Stimulated activated CD8-positive, alpha-beta memory T cell treated with anti-CD3 and anti-CD28 coated beads, Interleukin-4, amount 100 ng/mL, for 48 hours (primary cell): ENCODE results near the gene TFEB.
A peak's percentile ranks its signal among the peaks of the same experiment; 100 is the strongest.

Experiments used
- DNase-seq: peaks from one replicate; pipeline ENCODE4 v3.0.0-alpha.2; 2020

TFEB gene

DNA sequence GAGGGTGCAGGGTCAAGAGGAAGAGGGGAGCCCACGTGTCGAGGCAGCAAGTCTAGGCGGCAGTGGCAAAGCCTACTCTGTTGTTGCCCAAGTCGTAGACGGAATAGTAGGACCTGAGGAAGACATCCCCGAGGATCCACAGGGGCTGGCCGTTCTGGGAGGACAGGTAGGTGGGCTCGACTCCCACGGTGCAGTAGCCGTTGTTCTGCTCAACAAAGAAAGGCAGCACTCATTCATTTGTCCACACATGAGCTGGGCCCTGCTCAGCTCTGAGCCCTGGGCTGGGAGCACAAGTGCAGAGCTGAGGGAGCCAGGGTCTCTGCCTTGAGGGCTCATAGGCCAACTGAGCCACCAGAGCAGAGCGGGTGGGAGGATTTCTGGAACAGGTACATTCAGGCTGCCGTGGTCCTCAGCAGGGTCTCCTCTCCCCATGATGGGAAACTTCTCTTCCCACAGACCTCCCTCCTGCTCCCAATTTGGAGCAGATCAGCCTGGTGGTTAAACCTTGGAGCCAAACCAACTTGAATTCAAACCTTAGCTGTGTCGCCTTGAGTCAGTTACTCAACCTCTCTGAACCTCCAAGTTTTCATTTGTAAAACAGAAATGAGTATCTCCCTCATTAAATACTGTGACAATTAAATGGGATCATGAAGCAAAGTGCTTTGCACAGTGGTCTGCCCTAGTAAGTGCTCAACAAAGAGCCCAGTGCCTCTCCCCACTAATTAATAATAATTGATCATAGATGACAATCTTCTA, 1.6 kb upstream of the TFEB start:
- DNase-seq, result no peak

DNA sequence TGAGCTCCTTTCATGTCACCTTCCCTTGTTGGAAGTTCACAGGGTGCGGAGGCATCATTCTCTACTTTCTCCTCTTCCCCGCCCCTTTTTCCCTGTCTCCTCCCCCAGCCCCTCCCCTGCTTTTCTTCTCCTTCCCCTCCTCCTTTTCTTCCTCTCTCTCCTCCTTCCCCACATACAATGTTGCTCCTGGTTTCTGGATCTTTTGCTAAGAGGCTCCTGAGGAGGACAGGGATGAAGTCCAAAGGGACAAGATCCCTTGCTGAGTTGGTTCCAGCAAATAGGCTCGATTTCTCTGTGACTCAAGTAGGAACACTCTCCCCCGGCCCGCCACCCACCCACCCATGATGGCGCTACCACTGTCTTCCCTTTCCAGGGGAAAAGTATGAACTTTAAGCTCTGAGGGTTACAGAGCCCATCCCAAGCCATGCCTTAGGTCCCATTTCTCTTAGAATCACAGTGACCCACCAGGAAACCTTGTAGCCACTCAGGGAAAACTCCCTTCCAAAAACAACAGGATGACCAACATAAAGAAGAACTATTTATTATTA, 852 bp upstream of the TFEB start:
- no peak for DNase-seq

DNA sequence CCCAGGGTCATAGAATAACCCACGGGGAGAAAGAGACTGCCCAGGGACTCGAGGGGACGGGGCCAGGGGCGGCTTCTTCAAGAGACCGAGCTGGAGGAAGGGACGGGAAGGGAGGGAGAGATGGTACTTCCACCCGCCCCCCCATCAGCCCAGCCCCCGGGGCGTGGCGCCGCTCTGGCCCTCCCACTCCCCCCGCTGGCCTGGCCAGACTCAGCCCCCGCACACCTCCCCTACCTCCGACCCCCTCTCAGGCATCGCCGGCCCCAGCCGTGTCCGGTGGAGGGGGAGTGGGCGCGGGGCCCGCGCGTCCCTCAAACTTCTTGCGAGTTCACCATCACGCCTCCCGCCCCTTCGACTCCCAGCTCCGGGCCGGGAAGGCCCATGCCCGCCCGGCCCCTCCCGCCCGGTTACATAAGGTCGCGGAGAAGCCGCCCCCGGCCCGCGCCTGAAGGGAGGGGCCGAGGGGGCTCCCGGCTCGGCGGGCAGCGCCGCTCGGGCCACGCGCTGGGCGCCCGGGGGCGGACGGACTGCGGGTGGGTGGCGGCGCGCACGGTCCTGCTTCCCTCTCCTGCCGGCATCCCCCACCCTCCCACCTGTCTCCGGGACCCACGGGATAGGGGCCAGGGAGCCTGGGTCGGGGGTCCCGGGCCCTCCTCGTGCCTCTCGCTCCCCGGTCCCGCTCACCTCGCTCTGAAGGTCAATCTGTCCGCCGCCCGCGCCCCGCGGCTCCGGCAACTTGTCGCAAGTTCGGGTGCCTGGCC, 562 bp downstream of the TFEB start:
- DNase-seq, result peak; percentile 81

DNA sequence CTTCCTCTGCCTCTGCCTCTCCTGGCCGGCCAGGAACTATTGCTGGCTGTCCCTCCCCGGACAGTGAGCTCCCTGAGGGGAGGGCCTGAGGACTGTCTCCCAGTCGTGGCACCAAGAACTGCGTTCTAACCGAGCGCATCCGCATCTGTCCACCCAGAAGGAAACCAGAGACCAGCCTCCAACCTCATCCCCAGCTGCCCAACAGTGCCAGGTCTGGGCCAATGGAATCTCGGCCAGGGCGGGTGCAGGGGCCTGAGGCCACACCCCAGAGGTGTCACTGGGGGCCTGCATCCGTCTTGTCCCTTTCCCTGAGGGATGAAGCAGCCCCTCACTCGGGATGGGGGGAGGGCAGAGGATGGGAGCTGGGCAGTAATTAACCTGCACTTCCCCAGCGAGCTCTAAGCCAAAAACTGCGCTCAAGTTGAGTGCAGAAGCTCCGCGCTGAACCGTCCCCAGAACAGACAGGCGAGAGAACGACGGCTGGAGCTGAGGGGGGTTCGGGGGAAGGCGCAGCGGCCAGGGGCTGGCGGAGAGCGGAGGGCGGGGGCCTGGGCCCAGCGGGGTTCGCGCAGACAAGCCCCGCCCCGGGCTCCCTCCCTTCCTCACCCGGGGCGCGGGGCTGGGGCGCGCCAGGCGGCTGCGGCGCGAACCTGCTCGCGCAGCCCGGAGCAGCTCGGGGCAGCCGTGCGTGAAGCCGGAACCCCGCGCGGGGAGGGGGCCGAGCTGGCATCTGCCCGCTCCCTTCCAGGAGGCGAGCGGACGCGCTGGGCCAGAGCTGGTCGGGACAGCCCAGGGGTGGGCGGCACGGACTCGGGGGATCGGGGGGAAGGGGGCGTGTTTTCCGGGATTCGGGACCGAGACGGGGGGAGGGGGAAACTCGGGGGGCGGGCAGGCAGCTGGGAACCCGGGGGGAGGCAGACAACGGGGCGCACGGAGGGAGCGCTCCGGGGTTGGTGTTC, 1.4 kb downstream of the TFEB start:
- DNase-seq, result peak; percentile 67

DNA sequence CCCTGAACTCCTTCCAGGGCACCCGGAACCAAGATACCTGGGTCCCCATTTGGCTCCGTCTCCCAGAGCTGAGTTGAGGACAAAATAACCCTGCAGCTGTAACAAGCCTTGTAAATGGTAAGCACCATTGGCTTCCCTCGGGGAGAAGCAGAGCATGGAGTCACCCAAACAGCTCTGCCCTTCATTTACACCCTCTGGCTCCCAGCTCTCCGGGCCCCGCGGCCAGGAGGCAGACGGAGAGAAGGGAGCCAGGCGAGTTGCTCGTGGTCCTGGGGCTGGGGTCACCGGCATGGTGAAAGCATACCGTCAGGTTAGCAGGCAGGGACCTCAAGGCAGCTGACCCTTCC, 2.1 kb downstream of the TFEB start:
- DNase-seq, result no peak

DNA sequence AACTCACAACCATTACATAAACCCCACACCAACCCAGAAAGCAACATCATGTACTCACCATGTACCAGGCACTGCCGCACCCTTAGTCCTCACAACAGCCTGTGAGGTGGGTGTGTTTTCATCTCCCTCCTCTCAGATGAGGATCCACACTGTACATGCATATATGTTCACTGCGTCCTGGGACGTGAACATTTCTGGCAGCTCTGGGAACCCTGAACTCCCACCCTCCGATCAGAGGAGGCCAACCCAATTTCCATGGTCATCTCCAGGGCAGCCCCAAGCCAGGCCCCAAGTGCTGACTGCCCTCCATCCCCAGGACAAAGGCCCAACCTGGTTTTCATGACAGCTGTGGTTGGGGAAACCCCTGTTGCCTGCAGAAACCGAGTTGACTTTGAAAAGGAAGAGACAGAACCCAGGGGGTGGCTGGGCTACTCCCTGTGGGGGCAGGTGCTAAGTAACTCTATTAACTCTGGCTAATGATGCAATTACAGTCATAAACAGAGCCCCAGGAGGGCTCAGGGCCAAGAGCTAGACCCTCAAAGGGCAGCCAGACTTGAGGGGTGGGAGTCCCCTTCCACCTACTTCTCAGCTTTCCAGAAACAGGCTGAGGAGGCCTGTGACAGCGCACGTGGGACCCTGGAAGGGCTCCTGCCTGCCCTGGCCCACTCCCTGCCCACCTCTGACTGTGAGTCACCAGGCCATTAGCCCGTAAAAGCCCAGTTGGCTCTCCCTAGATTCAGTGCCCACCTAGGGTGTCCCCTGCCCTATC, 2.6 kb downstream of the TFEB start:
- DNase-seq, result peak; percentile 67

DNA sequence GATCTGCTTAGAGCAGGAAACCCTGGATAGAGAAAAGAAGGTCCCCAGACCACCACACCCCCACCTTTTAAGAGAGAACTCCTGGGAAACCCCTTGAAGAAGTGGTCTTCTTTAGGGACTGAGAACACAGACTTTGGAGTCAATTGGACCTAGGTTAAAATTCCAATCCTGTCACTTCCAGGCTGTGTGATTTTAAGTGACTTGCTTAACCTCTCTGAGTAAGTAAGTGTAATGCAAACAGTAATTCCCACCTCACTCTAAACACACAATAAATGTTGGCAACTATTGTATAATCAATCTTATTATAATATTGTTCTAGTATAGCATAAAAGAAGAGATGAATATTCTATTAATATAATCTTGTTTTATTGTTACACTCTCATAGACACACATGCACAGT, 3.3 kb downstream of the TFEB start:
- DNase-seq, result no peak

DNA sequence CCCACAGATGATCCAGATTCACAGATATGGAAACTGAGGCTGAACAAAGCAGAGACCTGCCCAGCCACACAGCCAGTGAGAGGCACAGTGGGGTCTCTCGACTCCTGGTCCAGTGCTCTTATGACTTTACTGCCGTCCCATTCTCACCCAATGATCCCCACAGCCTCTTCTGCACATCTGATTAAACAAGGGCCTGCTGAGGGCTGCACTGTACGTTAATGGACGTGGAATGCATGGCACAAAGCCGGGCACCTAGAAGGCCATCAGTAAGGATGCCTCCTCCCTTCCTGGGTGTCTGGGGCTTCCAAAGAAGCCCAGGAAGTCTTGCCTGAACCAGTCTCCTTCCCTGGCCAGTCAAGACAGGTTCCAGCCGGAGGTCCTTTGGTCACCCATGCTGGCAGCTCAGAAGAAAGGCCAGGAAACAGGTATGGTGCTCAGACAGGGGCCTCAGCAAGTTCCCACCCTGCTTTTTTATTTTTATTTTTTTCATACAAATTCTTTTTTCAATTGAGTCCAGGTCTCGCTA, 3.8 kb downstream of the TFEB start:
- DNase-seq, result no peak

DNA sequence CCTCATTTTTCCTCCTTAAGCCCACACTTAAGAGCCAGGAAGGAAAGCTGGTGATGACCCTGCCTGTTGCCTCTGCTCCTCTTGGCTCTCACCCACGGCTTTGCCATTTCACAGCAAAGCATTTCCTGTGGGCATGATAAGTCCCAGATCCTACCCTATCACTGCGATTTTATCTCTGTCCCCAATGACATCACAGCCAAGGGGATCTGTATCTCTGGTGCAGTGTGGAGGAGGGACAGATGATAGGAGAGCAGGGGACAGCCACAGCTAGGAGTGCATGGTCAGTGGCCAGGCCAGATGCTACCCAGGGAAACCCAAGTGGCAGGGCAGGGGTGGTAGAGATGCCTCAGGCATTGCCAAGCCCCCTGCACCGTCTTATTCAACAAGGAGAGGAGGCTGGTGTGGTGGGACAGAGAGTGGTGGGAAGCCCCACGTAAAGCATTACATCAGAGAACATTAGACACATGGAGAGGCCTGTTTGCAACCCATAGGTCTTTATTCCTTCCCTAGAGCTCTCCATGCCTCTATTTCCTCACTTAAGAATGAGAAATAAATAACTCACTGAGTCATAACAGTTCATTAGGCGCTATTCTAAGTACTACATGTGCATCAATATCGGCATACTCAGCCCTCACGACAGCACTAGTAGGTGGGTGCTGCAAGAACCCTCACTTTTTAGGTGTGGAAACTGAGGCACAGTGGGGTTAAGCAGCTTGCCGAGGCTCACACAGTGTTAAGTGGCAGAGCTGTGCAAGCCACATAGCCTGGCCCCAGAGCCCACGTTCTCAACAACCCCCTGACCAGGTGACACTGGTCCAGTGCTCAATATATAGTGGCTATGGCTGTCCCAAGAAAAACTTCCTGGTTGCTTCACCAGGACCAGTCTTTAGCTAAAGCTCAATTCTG, 4.6 kb downstream of the TFEB start:
- DNase-seq, result no peak

DNA sequence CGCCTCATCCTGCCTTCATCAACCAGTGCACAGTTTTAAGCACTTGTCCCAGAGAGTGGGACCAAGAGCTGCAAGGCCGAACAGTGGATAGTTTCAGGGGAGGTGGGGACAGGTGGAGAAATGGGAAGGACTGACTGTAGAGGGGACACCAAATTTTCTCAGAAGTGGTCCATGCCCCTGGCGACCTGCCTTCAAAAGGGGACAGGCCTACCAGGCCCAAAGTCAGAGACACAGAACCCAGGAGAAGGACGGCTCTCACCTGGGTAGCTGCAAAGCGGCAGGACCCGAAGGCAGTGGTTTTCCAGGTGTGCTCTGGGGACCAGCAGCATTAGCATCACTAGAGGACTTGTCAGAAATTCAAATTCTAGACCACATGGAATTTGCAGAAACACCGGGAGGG, 5.8 kb downstream of the TFEB start:
- no peak for DNase-seq

DNA sequence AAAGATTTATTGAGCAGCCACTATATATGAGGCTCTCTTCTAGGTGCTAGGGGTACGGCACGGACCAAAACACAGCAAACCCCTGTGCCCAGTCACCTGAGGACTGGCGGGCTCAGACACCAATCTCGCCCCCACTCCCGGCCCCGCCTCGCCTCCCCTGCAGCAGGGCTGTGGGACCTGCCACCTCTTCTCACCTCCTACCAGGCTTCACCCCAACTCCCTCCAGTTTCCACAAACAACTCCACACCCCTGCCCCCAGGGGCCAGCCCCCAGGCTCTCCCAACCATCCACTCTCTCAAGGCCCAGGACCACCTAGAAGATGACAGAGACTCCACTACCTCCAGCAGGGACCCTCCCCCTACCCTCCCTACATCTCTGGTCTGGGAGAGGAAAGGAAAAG, 6.5 kb downstream of the TFEB start:
- no peak for DNase-seq

DNA sequence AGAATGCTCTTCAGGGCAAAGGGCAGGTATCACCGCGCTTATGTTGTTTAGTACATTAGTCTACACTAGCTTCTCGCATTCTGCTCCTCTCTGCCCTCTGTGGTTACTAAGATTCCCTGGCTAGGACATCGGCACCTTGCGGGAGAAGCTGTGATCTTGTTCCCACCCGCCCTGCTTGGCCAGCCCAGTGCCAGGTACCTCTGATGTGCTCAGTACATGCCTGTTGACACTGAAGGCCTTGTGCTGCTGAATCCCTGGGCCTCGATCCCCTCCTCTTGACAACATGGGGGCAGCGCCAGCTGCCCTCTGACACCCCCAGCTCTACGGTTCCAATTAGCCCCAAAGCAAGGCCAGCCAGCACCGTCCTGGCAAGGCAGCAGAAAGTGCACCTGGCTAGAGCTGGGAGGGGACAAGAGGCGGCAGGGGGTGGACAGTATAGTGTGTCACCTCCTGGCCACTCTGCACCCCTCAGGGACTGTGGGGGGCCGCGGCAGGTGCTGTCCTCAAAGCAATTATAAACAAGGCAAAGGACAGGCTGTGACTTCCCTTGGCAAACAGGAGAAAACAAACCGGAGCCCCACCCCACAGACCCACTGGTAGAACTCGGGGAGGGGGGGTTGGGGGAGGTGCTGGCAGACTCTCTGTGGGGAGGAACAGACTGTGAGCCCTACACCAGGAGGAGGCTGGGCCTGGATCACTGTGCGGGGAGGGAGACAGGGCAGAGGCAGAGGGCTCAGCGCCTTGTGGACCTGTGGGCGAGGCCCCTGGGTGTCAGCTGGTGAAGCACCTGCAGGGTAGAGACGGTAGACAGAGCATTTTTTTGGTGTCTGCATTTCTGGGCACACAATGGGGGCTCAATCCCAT, 7.1 kb downstream of the TFEB start:
- no peak for DNase-seq

DNA sequence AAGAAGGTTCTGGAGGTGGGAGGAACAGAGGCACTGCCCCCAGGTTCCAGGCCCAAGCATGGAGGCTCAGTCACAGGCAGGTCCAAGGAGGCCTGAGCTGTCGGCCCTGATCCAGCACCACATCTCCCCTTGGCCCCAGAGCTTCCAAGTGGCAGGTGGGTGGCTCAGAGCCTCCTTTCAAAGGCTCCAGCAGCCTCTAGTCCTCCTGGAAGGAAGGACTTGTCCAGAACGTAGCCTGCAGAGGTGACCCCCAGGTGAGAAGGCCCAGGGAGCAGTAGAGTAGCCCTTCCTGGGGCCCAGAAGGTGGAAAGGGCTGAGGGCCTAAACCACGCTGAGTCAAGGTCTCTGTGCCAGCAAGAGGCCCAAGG, 7.7 kb downstream of the TFEB start:
- no peak for DNase-seq

DNA sequence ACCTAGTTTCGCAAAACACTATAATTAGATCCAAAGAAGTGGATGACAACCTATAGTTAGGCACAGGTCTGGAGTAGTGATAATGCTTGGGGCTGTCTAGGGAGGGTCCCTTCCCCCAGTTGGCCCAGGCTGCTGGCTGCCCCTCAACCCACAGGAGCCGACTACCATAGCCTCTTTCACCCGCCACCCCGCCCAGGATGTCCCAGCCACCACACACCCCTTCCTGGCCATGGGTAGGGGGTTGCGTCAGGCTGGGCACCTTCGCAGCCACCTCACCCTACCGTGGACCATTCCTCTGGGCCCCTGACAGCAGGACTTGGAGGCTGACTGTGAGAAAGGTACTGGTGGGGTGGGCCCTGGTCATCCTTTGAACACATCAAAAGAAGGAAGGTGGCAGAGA, 8.5 kb downstream of the TFEB start:
- no peak for DNase-seq

DNA sequence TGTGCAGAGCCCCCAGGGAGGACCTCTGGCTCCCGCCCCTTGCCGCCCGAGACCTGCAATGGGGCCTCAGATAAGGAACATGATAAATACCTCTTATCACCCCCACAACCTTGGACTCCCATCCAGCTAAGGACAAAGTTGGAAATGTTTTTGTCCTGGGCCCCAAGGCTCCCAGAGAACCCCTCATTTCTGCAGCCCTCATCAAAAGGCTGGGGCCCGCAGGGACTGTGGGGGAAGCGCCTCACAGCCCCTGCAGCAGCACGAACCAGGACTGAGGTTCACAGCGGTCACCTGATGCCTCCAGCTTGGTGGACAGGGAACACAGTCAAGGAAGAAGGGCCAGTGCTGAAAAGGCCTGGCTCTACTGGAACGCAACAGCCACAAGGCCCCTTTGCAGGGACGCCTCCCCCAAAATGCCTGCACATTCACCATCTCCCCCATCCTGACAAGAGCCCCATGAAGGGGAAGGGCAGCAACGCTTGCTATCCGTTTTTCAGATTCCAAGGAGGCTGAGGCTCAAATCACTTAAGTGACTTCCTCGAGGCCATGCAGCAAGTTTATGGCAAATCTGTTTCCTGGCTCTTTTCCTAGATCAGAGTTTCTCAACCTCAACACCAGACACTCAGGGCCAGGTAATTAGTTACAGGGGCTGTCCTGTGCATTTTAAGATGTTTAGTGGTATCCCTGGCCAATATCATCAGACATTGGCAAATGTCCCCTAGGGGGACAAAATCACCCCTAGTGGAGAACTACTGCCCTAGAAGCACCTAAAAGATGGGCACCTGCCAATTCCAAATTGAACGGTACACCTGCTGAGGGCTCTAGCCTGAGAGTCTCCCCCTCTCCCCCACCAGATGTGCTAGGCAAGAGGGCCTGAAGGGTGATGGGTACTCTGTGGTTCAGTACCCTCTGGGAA, 10.6 kb downstream of the TFEB start:
- DNase-seq, result no peak

DNA sequence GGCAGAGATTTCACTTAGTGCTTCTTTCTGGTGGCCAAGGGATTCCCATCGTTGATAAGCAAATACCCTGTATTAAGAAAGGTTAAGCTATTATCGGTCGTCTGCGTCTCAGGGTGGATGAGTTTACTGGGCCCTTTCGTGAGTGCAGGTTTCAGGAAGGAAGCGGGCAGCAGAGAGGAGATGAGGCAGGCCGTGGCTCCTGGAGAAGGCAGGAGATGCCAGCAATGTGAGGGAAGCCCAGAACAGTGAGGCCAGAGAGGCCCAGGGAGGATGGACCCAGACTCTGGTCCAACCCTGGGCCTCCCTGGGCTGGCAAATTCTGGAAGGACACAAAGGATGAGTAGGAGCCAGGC, 11.2 kb downstream of the TFEB start:
- no peak for DNase-seq

DNA sequence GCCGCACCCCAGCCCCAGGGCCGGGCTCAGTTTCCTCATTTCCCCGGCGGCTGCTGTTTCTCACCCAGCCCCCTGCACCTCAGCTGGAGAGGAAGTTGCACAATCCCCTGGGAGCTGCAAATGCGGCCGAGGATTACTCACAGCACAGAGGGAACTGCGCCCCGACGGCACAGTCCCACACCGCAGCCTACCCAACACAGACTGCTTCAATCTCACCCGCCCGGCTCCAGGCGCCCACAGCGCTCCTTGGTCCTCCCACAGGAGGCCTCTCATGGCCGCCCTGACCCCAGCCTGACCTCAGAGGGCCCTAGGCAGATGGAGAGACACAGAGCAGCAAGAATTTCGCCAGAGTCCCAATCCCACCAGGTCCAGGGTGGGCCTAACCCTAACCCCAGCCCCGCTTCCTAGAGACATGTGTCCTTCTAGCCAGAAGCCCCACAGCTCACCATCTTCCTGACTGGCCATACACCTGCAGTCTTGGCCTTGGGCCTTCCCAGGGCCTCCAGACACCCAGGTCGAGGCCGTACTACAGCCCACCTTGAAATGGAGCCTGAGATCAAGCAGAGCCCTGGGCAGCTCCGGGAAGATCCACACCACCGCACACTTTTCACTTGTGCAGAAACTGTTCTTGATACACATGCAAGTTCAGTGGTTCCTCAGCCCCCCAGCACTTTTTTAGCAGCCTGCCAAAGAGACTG, 11.7 kb downstream of the TFEB start:
- no peak for DNase-seq

DNA sequence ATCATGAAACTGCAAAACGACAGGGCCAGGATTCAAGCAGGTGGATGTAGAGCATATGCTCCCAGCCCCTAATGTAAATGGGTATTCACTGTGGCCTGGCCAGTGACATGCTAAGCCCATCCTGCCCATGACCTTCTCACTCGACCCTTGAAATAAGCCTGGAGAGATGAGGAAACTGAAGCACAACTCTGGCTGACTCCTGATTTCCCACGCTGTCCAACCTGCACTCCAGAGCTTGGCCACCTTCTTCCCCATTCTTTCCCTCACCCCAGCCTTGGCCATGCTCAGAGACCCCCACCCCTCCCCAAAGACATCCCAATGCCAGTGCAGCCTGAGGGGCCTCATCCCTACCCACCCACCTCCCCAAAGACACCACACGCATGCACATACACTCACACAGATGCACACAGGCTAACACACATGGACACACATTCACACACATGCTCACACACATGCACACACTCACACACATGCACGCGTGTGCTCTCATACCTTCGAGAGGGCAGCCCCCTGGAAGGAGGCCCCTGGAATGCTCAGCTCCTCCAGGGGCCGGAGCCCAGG, 12.4 kb downstream of the TFEB start:
- no peak for DNase-seq
